SK-N-SH (cell line): ENCODE measurements around the gene KLC1. TPM values are rescaled to one million over a fixed set of nuclear protein-coding genes. Genes with fewer than 3 reads are reported as not detected.

Experiments
- CTCF ChIA-PET: fragments of 300-600, 350-600 bp; formaldehyde crosslinking; extraction: SDS; loops from one replicate; lab custom pipeline; 2021; lab: Yijun Ruan, JAX
- POLR2A ChIA-PET: fragments of 350-600 bp; sonication (Branson Sonifier 250); formaldehyde crosslinking; extraction: SDS; loops from one replicate; lab custom pipeline; 2020; ENCODE audit warnings: antibody characterized with exemption, inconsistent platforms; lab: Yijun Ruan, JAX
- DNase-seq: peaks from one replicate; pipeline ENCODE4 v3.0.0; 2012
- H2AFZ ChIP-seq: fragments of 200-600 bp; sonication (generic); 2 replicates; pipeline ENCODE4 v1.8.1; 2016; ENCODE audit warnings: antibody characterized with exemption, mild to moderate bottlenecking, low read depth
- H3F3A ChIP-seq: fragments of 200-600 bp; sonication (generic); replicated peaks from 2 replicates; pipeline ENCODE3; 2016; ENCODE audit warnings: antibody characterized with exemption, mild to moderate bottlenecking; ENCODE audit not compliant: insufficient read depth
- H3K27ac ChIP-seq, 2 experiments: fragments of 200-500 bp in 1 of 2; fragments of 200-600 bp in 1 of 2; sonication (Bioruptor generic) in 1 of 2; sonication (generic), shearing (Covaris generic) in 1 of 2; 2 replicates each; pipeline versions ENCODE4 v1.5.1 to v1.6.1; 2014 to 2016; ENCODE audit warnings: low read depth in 2 of 2, inconsistent platforms in 1 of 2, low read length in 1 of 2, mild to moderate bottlenecking in 1 of 2, mixed read lengths in 1 of 2
- H3K27me3 ChIP-seq: fragments of 200-600 bp; sonication (generic), shearing (Covaris generic); 2 replicates; pipeline ENCODE4 v1.6.1; 2016; ENCODE audit warnings: mixed run types; ENCODE audit not compliant: insufficient read depth
- H3K36me3 ChIP-seq, 2 experiments: fragments of 200-500 bp in 1 of 2; fragments of 200-600 bp in 1 of 2; sonication (Bioruptor generic) in 1 of 2; sonication (generic) in 1 of 2; replicated peaks in 1 of 2; 2 replicates each; pipeline versions ENCODE3 to v1.5.1; 2014 to 2016; ENCODE audit warnings: low read length in 1 of 2, mild to moderate bottlenecking in 1 of 2; ENCODE audit not compliant: insufficient read depth in 2 of 2, control insufficient read depth in 1 of 2
- H3K4me1 ChIP-seq, 2 experiments: fragments of 200-500 bp in 1 of 2; fragments of 200-600 bp in 1 of 2; sonication (Bioruptor generic) in 1 of 2; sonication (generic), shearing (Covaris generic) in 1 of 2; 2 replicates each; pipeline versions ENCODE4 v1.5.1 to v1.6.1; 2014 to 2016; ENCODE audit warnings: low read depth in 1 of 2, low read length in 1 of 2, mixed run types in 1 of 2; ENCODE audit not compliant: insufficient read depth in 2 of 2, control insufficient read depth in 1 of 2
- H3K4me2 ChIP-seq: fragments of 200-600 bp; sonication (generic), shearing (Covaris generic); 2 replicates; pipeline ENCODE4 v1.6.1; 2017; ENCODE audit warnings: mixed run types
- H3K4me3 ChIP-seq, 2 experiments: fragments of 200-500 bp in 1 of 2; fragments of 200-600 bp in 1 of 2; sonication (Bioruptor generic) in 1 of 2; sonication (generic), shearing (Covaris generic) in 1 of 2; 2 replicates each; pipeline versions ENCODE4 v1.5.1 to v1.8.1; 2014 to 2016; ENCODE audit warnings: low read depth in 2 of 2, inconsistent platforms in 1 of 2, low read length in 1 of 2, mild to moderate bottlenecking in 1 of 2, mixed read lengths in 1 of 2, moderate library complexity in 1 of 2
- H3K79me2 ChIP-seq: fragments of 200-600 bp; sonication (generic); 2 replicates; pipeline ENCODE4 v1.8.1; 2017; ENCODE audit warnings: mild to moderate bottlenecking; ENCODE audit not compliant: insufficient read depth
- H3K9ac ChIP-seq: fragments of 200-600 bp; sonication (generic); 2 replicates; pipeline ENCODE4 v1.6.1; 2017; ENCODE audit warnings: mixed run types
- H3K9me2 ChIP-seq: fragments of 200-600 bp; sonication (generic); 2 replicates; pipeline ENCODE4 v1.6.1; 2017; ENCODE audit warnings: mixed run types
- H3K9me3 ChIP-seq: fragments of 200-600 bp; sonication (generic); 2 replicates; pipeline ENCODE4 v1.6.1; 2017; ENCODE audit warnings: mixed run types, mild to moderate bottlenecking, moderate library complexity
- H4K20me1 ChIP-seq: fragments of 200-600 bp; sonication (generic); 2 replicates; pipeline ENCODE4 v1.6.1; 2017; ENCODE audit warnings: mild to moderate bottlenecking, mixed run types; ENCODE audit not compliant: insufficient read depth
- CHD2 ChIP-seq: fragments of 150-350 bp; IDR thresholded peaks from 2 replicates; pipeline ENCODE4 v1.6.1; 2018; ENCODE audit warnings: low read length; ENCODE audit not compliant: partially characterized antibody
- CTCF ChIP-seq: fragments of 200-600 bp; sonication (generic); IDR thresholded peaks from 2 replicates; pipeline ENCODE4 v1.6.1; 2017; ENCODE audit warnings: antibody characterized with exemption, mild to moderate bottlenecking, moderate library complexity
- ELF1 ChIP-seq: IDR thresholded peaks from 2 replicates; pipeline ENCODE4 v1.4.0; 2012
- EP300 ChIP-seq, 2 experiments: IDR thresholded peaks; 2 replicates each; pipeline versions ENCODE4 v1.4.0 to v1.6.1; 2012; ENCODE audit warnings: borderline replicate concordance in 1 of 2, low read depth in 1 of 2, low read length in 1 of 2
- EZH2phosphoT487 ChIP-seq: fragments of 200-600 bp; sonication (generic); IDR thresholded peaks from 2 replicates; pipeline ENCODE4 v1.6.1; 2017; ENCODE audit warnings: low read depth, mixed run types, mild to moderate bottlenecking, antibody characterized with exemption, moderate library complexity, borderline replicate concordance
- FOSL2 ChIP-seq: IDR thresholded peaks from 2 replicates; pipeline ENCODE4 v1.4.0; 2012; ENCODE audit warnings: low read depth, mild to moderate bottlenecking, moderate library complexity, borderline replicate concordance
- FOXJ3 ChIP-seq: sonication (generic); formaldehyde crosslinking; IDR thresholded peaks from 2 replicates; pipeline ENCODE4 v1.5.1; 2020; ENCODE audit warnings: mild to moderate bottlenecking, missing genetic modification reagents
- GATA2 ChIP-seq: sonication (generic); formaldehyde crosslinking; IDR thresholded peaks from 2 replicates; pipeline ENCODE4 v1.5.0; 2020; ENCODE audit warnings: mild to moderate bottlenecking, missing genetic modification reagents
- IRF3 ChIP-seq: fragments of 150-350 bp; IDR thresholded peaks from 2 replicates; pipeline ENCODE4 v1.6.1; 2016; ENCODE audit warnings: mild to moderate bottlenecking, low read depth, low read length
- MAX ChIP-seq: IDR thresholded peaks from 2 replicates; pipeline ENCODE4 v1.4.0; 2012; ENCODE audit warnings: low read depth
- MXI1 ChIP-seq: IDR thresholded peaks from 2 replicates; pipeline ENCODE4 v1.6.1; 2012; ENCODE audit warnings: mild to moderate bottlenecking, low read depth, low read length, improper control_type of control experiment
- NFIC ChIP-seq: IDR thresholded peaks from 2 replicates; pipeline ENCODE4 v1.4.0; 2012; ENCODE audit warnings: borderline replicate concordance
- PBX3 ChIP-seq: IDR thresholded peaks from 2 replicates; pipeline ENCODE4; 2012
- POLR2AphosphoS5 ChIP-seq: IDR thresholded peaks from 2 replicates; pipeline ENCODE4 v1.6.1; 2012; ENCODE audit warnings: low read depth, low read length
- RCOR1 ChIP-seq: fragments of 150-350 bp; IDR thresholded peaks from 2 replicates; pipeline ENCODE4 v1.6.1; 2017; ENCODE audit warnings: antibody characterized with exemption, low read length
- SMC3 ChIP-seq: IDR thresholded peaks from 2 replicates; pipeline ENCODE4 v1.6.1; 2012; ENCODE audit warnings: low read depth, low read length, improper control_type of control experiment
- TEAD4 ChIP-seq: IDR thresholded peaks from 2 replicates; pipeline ENCODE4 v1.4.0; 2012; ENCODE audit warnings: mild to moderate bottlenecking, borderline replicate concordance; ENCODE audit not compliant: insufficient read depth
- WGBS: methylation state at CpG from one replicate; pipeline ENCODE4 v1.1.6; 2017; ENCODE audit warnings: low lambda C conversion rate; 5-methylcytosine and 5-hydroxymethylcytosine counted together
- polyA plus RNA-seq, 3 experiments: library from polyadenylated mRNA; depleted of rRNA; stranded (reverse); fragments of >200 nt; gene quantifications; 2 replicates each; pipeline ENCODE4 v1.2.3, GENCODE V29; 2012

Gene KLC1
- polyA plus RNA-seq, 1 of the 3 experiments (the other 2 are of a cell fraction), result 308 TPM

GRCh38 chr14:103706551-103707328, 77.7 kb downstream of the KLC1 start:
- Histone ChIP-seq H3K79me2 (no peaks in the 10 kb centered on the region), H3K4me3 (no peak overlapping the region), H4K20me1 (no peaks in the 10 kb centered on the region), H3F3A (no peaks in the 10 kb centered on the region), H3K27me3 (no peaks in the 10 kb centered on the region), H3K4me1 (peaks cover 0 to 18% of the 10 kb centered on the region in 2 experiments; a peak in 1 of 4 replicates), H3K27ac (no peak overlapping the region; a peak in 1 of 4 replicates), H3K9me2 (no peaks in the 10 kb centered on the region), H3K9ac (no peak overlapping the region), H3K4me2 (no peak overlapping the region), H2AFZ (no peak overlapping the region), H3K9me3 (no peaks in the 10 kb centered on the region), H3K36me3 (peaks cover 7 to 67% of the 10 kb centered on the region in 2 experiments)
- no peak for DNase-seq
- TF ChIP-seq PBX3 (no peak), CHD2 (no peak), ELF1 (no peak), SMC3 (no peak), IRF3 (no peak), RCOR1 (no peak)
- ChIA-PET CTCF (interaction anchor here (1.1 kb wide), 1 partner anchor 316 kb away, joined by 3 read pairs; no protein-coding TSS in a partner anchor), POLR2A (no interaction called here)
- 94% methylated on average over 13 of the region's 41 CpGs for WGBS

- H2AFZ ChIP-seq, result no peak overlapping the region
- H3K4me1 ChIP-seq, result peaks cover 0 to 24% of the 10 kb centered on the region in 2 experiments; a peak in 1 of 4 replicates
- H3K79me2 ChIP-seq, result no peaks in the 10 kb centered on the region
- ChIA-PET POLR2A (no interaction called here), CTCF (interaction anchor here (1.1 kb wide), 1 partner anchor 317 kb away, joined by 3 read pairs; no protein-coding TSS in a partner anchor)
- 100% methylated on average over 1 of the region's 29 CpGs for WGBS
- H3K9me2 ChIP-seq, result no peaks in the 10 kb centered on the region
- no peak overlapping the region for H3K4me2 ChIP-seq
- H3F3A ChIP-seq, result no peaks in the 10 kb centered on the region
- no peaks in the 10 kb centered on the region for H3K9me3 ChIP-seq
- no peak overlapping the region for H3K9ac ChIP-seq
- no peak overlapping the region; a peak in 1 of 4 replicates for H3K27ac ChIP-seq
- H3K36me3 ChIP-seq, result peaks cover 4 to 60% of the 10 kb centered on the region in 2 experiments
- H3K27me3 ChIP-seq, result no peaks in the 10 kb centered on the region
- no peaks in the 10 kb centered on the region for H4K20me1 ChIP-seq
- DNase-seq, result no peak
- H3K4me3 ChIP-seq, result no peak overlapping the region
- TF ChIP-seq EP300 (IDR thresholded peaks at IDR 0.05; ENCODE audit: borderline replicate concordance in 1 of 2, low read depth in 1 of 2, low read length in 1 of 2) (no peak), GATA2 (no peak), MAX (no peak), EZH2phosphoT487 (no peak), TEAD4 (no peak), SMC3 (no peak), IRF3 (no peak), NFIC (no peak), FOSL2 (no peak), CTCF (no peak), MXI1 (no peak), FOXJ3 (no peak), POLR2AphosphoS5 (no peak)
These were observed 78.6 kb downstream of the KLC1 start for GRCh38 chr14:103707329-103708263.
